GM19193 (cell line): ENCODE results near the gene ELAVL3.

ENCODE experiments used
- POLR2A ChIP-seq: IDR thresholded peaks from 4 replicates; pipeline ENCODE4 v1.6.1; 2011; ENCODE audit not compliant: insufficient read depth, insufficient read length; ENCODE audit errors: extremely low read depth

Gene ELAVL3

GRCh38 chr19:11418549-11419506, 62.0 kb downstream of the ELAVL3 start, which contains the start of gene RGL3:
Gene RGL3, minus strand, starts transcription at chr19:11419314. Its CDS starts 36 bp downstream, at chr19:11419278.
- no peak for TF ChIP-seq POLR2A

GRCh38 chr19:11418094-11418548, 62.7 kb downstream of the ELAVL3 start:
- no peak for TF ChIP-seq POLR2A

GRCh38 chr19:11416346-11417052, 64.3 kb downstream of the ELAVL3 start:
- no peak for TF ChIP-seq POLR2A

GRCh38 chr19:11414544-11414943, 66.3 kb downstream of the ELAVL3 start:
- no peak for TF ChIP-seq POLR2A

- no peak for TF ChIP-seq POLR2A
Measured at GRCh38 chr19:11410682-11411081, 70.2 kb downstream of the ELAVL3 start.

GRCh38 chr19:11408591-11408990, 72.3 kb downstream of the ELAVL3 start:
- no peak for TF ChIP-seq POLR2A

- no peak for TF ChIP-seq POLR2A
Measured at GRCh38 chr19:11405846-11406643, 74.8 kb downstream of the ELAVL3 start.

GRCh38 chr19:11404588-11405222, 76.1 kb downstream of the ELAVL3 start:
- TF ChIP-seq POLR2A, result no peak

- TF ChIP-seq POLR2A, result no peak
Measured at GRCh38 chr19:11401808-11402543, 78.9 kb downstream of the ELAVL3 start.
